GM15510 (cell line): ENCODE measurements around the gene BLID.

Source experiments
- POLR2A ChIP-seq: IDR thresholded peaks from 3 replicates; pipeline ENCODE4 v1.6.1; 2011; ENCODE audit warnings: borderline replicate concordance; ENCODE audit not compliant: insufficient read length; ENCODE audit errors: extremely low read depth

The BLID gene

DNA sequence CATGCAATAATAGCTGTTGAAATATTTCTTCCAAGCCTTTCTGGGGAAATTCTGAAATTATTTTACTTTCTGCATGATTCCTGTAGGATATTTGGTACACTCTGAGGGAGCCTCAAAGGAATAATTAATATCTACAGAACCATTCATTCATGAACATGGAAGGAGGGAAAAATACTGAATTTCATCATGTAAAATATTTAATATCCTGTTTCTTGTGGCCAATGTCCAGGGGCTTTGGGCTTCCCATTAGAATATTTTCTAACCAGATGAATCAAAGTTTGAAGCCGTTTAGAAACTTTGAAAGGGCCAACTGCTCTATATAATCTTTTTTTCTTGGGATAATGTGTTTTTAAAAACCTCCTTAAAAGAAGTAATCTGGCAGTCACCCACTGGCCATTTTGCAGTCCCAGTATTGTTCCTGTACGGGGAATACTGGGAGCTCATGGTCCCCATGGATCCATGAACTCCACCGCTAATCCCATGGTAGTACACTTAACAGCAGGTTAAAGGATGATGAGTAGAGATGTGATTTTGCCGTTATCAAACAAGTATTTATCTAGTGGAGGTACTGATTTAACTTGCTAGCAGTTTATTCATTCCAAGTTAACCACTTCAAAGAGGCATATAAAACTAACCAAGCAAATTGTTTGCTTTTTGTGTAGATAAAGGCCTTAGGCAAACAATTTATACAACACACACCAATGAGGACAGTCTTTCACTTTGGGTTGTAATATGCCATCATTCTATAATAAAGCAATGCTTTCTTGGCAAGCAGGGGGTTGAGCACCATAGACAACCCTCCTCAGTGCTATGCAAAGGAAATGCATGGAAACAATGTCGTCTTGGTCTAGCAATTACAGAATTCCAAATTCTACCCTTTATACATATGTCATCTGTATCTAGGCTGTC is 34.5 kb upstream of the BLID start:
- TF ChIP-seq POLR2A, result no peak

DNA sequence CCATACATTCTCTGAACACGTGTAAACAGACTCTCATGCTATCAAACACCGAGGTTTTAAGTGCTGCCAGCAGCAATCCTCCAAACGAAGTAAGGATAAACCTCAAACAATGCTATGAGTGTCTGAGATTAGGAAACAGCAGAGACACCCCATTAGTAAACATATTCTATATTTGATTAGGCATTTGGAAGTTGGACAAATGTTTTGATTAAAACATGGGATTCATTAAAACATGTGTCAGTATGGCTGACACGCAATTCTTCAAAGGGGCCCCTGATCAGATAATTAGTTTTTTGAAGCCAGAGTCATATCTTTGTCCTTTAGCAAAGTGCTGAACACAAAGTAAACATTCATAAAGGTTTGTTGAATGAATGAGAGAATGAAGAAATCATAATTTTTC is 33.2 kb upstream of the BLID start:
- no peak for TF ChIP-seq POLR2A

DNA sequence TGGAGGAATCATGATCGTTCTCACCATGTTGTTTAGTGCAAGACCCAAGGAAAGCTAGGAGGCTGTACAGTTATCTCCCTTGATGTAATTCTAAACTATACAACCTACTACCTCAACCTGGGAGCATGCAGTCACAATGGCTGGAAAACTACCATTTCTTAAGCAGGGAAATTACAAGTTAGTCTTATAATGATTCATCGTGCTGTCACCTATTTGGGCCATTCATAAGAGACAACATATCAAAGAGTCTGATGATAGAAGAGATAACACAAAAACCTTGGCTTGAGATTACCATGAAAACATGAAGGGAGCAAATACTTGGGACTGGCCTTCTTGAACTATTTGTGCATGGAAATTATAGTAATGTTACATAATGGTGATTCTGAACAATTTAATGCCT is 30.5 kb upstream of the BLID start:
- no peak for TF ChIP-seq POLR2A

GRCh38 chr11:122145715-122146274 is 29.8 kb upstream of the BLID start:
- no peak for TF ChIP-seq POLR2A

DNA sequence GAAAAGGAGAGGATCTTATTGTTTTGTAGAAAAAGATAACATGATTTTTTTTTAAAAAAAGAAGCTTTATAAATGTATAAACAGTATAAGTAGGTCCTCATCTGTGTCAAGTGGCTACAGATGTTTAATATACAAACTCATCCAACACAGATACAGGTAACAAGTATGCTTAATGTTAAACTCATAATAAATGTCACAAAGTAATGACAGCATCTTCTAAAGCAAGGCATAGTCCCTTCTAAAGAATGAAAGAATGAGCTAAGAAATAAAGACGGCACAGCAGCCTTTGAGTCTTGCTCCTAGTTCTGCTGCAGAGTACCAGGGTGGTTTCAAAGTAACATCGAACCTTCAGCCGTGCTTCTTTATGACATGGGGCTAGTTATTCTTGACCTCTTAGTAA is 28.7 kb upstream of the BLID start:
- TF ChIP-seq POLR2A, result no peak

DNA sequence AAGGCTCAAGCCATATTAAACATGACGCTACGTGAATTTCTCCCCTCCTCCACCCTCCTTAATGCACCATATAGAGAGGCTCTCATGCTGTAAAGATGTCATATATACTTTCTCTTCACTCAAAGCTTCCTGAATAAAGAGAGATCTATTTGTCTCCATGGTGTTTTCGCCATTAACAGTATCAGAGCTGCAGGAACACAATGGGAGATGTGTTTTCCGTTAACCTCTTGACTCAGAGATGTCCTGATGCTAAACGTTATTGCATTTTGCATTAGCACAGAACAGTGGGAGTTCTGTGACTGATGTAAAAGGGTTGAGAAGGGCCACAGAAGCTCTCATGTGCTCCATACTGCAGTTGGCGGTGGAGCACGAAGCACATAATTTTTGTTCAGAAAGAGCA is 25.7 kb upstream of the BLID start:
- TF ChIP-seq POLR2A, result no peak

- TF ChIP-seq POLR2A, result no peak
Observed at GRCh38 chr11:122140500-122140899, 24.5 kb upstream of the BLID start.

DNA sequence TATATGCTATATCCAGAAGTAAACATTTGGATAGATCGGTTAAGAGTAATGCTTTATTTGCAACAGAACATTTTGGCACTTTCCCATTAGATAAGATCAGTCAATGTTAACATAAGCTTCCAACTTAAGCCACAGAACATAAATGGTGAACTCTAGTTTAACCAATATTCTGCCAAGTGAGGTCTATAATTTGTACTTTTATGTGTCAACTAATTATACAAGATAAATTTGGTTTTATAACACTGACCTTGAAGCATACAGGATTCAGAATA is 23.5 kb upstream of the BLID start:
- no peak for TF ChIP-seq POLR2A

GRCh38 chr11:122138744-122139594 is 23.0 kb upstream of the BLID start:
- no peak for TF ChIP-seq POLR2A

- TF ChIP-seq POLR2A, result no peak
Observed at GRCh38 chr11:122137078-122137793, 21.2 kb upstream of the BLID start.

DNA sequence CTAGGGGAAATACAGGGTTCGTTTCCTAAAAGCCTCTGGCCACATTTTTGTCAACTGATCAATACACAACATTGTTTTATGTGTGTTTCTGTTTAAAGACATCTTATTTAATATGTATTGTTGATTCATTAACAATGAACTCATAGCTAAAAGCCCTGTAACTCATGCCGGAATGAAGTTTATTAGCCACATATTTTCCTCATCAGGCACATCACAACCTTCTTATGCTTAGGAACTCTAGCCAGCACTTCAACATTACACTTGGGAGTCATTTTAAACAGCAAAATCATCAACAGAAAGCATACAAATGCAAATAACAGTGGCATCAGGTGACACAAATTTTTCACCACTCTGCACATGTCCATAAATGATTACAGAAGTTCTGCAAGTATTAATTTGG is 15.1 kb upstream of the BLID start:
- no peak for TF ChIP-seq POLR2A

- no peak for TF ChIP-seq POLR2A
Observed at GRCh38 chr11:122128146-122128545, 12.1 kb upstream of the BLID start.

- no peak for TF ChIP-seq POLR2A
Observed at GRCh38 chr11:122127020-122127419, 11.0 kb upstream of the BLID start.

GRCh38 chr11:122126024-122126688 is 10.1 kb upstream of the BLID start:
- TF ChIP-seq POLR2A, result no peak
